Measurements from ENCODE around the gene PHF12. TPM values are rescaled to one million over a fixed set of nuclear protein-coding genes. Genes with fewer than 3 reads are reported as not detected.
"Not testable (repeated sequence)": the region's sequence is repeated elsewhere in the genome, so short reads cannot be mapped to it uniquely, and the experiment has no call there.

The PHF12 gene
- total and polyA plus RNA-seq, 8 donors, result 8.3 to 206 (median 24.7) TPM

DNA sequence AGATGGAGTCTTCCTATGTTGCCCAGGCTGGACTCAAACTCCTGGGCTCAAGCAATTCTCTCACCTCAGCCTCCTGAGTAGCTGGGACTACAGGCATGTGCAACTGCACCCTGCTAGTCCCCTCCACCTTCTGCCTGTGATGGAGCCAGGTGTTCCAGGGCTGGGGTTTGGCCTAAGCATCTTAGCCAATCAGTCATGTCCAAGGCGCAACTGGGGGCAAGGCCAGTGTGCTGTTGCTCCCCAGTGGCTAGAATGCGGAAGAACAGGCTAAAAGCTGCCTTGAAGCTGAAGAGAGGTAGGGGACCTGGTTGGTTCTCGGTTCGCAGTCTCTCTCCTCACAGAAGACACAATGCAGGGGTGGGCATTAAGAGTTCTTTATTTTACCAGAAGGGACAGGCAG, 72.3 kb downstream of the PHF12 start:
- H3K36me3 ChIP-seq, result peaks cover 49 to 66% (median 60%) of the 10 kb centered on the region in 4 donors

DNA sequence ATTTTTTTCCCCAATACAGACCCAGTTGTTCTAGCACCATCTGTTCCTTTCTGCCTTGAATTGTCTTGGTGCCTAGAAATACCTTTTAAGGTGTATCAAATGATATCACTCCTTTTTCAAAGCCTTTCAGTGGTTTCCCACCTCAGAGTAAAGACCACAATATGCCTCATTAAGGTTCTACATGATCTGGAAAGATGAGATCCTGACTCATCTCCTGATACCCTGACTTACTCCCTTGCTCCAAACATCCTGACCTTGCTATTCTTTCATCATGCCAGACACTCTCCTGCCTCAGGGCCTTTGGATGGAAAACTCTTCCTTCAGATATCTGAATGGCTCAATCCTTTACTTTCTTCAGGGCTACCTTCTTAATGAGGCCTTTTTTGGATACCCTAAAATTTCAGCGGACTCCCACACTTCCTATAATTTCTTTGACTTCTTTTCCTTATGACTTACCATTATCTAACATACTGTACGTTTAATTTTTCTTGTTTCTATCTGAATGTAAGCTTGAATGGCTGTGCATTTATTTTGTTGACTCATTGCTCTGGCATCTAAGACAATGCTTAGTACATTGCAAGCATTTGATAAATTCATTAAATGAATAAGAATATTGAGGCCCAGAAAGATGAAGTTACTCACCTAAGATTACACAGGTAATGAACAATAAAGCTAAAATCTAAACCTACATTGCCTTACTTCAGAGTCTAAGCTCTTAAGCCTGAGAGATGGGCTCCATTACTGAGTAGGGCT, 73.0 kb downstream of the PHF12 start:
- Histone ChIP-seq H3K36me3 (peaks cover 44 to 59% (median 54%) of the 10 kb centered on the region in 4 donors), H3K27me3 (no peaks in the 10 kb centered on the region)
- intact Hi-C loops (cut with DNase I; ENCODE audit: low total_unique reads), result no loop called here

More for the DNA sequence above, 72.3 kb downstream of the PHF12 start:
- 35 to 85% (median 59%) methylated on average over 4 of the region's 4 CpGs for WGBS, 5 donors
- intact Hi-C loops (cut with DNase I; ENCODE audit: low total_unique reads), result no loop called here
- Histone ChIP-seq H3K27ac (no peak overlapping the region), H3K4me3 (no peak overlapping the region), H3K4me1 (no peaks in the 10 kb centered on the region), H3K27me3 (no peaks in the 10 kb centered on the region), H3K9me3 (no peaks in the 10 kb centered on the region)
- DNase-seq, result peak; percentile 35 to 74
- TF ChIP-seq POLR2AphosphoS5 (IDR thresholded peaks at IDR 0.05) (peak in 1 of 3 donors; percentile 29), EP300 (IDR thresholded peaks at IDR 0.05) (no peak), POLR2A (IDR thresholded peaks at IDR 0.05) (no peak)
- TF ChIP-seq, protein P1, sequence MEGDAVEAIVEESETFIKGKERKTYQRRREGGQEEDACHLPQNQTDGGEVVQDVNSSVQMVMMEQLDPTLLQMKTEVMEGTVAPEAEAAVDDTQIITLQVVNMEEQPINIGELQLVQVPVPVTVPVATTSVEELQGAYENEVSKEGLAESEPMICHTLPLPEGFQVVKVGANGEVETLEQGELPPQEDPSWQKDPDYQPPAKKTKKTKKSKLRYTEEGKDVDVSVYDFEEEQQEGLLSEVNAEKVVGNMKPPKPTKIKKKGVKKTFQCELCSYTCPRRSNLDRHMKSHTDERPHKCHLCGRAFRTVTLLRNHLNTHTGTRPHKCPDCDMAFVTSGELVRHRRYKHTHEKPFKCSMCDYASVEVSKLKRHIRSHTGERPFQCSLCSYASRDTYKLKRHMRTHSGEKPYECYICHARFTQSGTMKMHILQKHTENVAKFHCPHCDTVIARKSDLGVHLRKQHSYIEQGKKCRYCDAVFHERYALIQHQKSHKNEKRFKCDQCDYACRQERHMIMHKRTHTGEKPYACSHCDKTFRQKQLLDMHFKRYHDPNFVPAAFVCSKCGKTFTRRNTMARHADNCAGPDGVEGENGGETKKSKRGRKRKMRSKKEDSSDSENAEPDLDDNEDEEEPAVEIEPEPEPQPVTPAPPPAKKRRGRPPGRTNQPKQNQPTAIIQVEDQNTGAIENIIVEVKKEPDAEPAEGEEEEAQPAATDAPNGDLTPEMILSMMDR (IDR thresholded peaks at IDR 0.05), result peak in 3 of 7 experiments; percentile 12 to 29 (median 14)

DNA sequence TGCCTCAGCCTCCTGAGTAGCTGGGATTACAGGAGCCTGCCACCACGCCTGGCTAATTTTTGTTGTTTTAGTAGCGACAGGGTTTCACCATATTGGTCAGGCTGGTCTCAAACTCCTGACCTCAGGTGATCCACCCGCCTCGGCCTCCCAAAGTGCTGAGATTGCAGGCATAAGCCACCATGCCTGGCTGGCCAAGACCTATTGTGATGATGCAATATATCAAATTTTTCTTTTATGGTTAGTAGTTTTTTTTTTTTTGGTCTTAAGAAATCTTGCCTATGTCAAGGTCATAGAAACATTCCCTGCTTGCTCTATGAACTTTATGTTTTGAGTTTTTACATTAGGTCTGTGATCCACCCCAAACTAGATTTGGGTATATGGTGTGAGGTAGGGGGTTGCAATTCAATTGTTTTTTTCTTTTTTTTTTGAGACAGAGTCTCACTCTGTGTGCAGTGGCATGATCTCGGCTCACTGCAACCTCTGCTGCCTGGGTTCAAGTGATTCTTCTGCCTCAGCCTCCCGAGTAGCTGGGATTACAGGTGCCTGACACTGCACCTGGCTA, 74.1 kb downstream of the PHF12 start:
- H3K27me3 ChIP-seq; DNase-seq; intact Hi-C loops (cut with DNase I; ENCODE audit: low total_unique reads); H3K27ac ChIP-seq; H3K4me1 ChIP-seq; H3K9me3 ChIP-seq; H3K4me3 ChIP-seq: not testable (repeated sequence)
- H3K36me3 ChIP-seq, result peaks cover 33 to 48% (median 43%) of the 10 kb centered on the region in 4 donors
- WGBS, 5 donors, result 93 to 98% (median 94%) methylated on average over 6 of the region's 6 CpGs

More for the DNA sequence above, 73.0 kb downstream of the PHF12 start:
- H3K27ac ChIP-seq, result no peak overlapping the region
- no peak for DNase-seq
- 67 to 81% (median 80%) methylated on average over 2 of the region's 2 CpGs for WGBS, 5 donors
- TF ChIP-seq POLR2A (IDR thresholded peaks at IDR 0.05), result no peak
- no peak for TF ChIP-seq EP300 (IDR thresholded peaks at IDR 0.05)
- TF ChIP-seq, protein P1 (IDR thresholded peaks at IDR 0.05), result no peak
- H3K9me3 ChIP-seq, result no peaks in the 10 kb centered on the region
- no peak overlapping the region for H3K4me3 ChIP-seq
- no peaks in the 10 kb centered on the region for H3K4me1 ChIP-seq

DNA sequence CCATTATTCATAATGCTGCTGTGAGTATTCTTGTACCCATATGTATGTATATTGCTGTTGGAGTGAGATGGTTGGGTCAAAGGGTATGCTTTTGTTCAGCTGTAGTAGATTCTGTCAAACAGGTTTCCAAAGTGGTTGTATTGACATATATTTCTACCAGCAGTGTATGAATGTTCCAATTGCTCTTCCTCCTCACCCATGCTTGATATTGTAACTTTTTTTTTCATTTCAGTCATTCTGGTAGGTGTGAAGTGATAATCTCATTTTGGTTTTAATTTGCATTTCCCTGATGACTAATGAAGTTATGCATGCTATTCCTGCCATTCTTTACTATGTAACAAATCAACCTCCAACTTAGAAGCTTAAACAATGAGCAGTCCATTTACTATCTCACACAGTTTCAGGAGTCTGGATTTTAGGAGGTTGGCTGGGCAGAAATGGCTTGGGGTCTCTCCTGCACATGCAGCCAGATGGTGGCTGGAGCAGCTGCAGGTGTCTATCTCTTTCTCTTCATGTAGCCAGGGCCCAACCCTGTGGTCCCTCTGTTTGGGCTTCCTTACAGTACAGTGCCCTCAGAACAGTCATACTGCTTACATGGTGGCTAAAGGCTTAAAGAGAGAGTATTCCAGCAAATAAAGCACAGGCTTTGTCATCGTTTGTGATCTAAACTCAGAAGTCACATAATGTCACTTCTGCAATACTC, 75.3 kb downstream of the PHF12 start:
- Histone ChIP-seq H3K4me1 (no peaks in the 10 kb centered on the region), H3K4me3 (no peak overlapping the region), H3K27ac (peak overlapping the region in 1 of 5 donors; percentile 22), H3K9me3 (no peaks in the 10 kb centered on the region), H3K27me3 (no peaks in the 10 kb centered on the region), H3K36me3 (peaks cover 21 to 36% (median 31%) of the 10 kb centered on the region in 4 donors)
- intact Hi-C loops (cut with DNase I; ENCODE audit: low total_unique reads), result no loop called here
- WGBS, 5 donors, result 15 to 48% (median 33%) methylated on average over 1 of the region's 1 CpG
- peak in 1 of 2 donors; percentile 51 for DNase-seq
- TF ChIP-seq POLR2A (IDR thresholded peaks at IDR 0.05) (no peak), POLR2AphosphoS5 (IDR thresholded peaks at IDR 0.05) (no peak), EP300 (IDR thresholded peaks at IDR 0.05) (no peak)
- TF ChIP-seq, protein P1 (IDR thresholded peaks at IDR 0.05), result no peak
